HEK293 (cell line): ENCODE results near the gene MBTD1.

ENCODE experiments used
- BCL11B ChIP-seq: fragments of 450-650 bp; formaldehyde crosslinking; IDR thresholded peaks from 2 replicates; pipeline ENCODE4 v1.5.1; 2016; ENCODE audit warnings: low read depth, missing biosample characterization, missing genetic modification characterization
- FEZF1 ChIP-seq: fragments of 450-650 bp; formaldehyde crosslinking; IDR thresholded peaks from 2 replicates; pipeline ENCODE4 v1.5.1; 2016; ENCODE audit warnings: missing biosample characterization, missing genetic modification characterization
- GLI2 ChIP-seq: fragments of 450-650 bp; formaldehyde crosslinking; IDR thresholded peaks from 2 replicates; pipeline ENCODE4; 2017; ENCODE audit warnings: missing biosample characterization, missing genetic modification characterization, low read depth, borderline replicate concordance
- GLI4 ChIP-seq: fragments of 450-650 bp; formaldehyde crosslinking; IDR thresholded peaks from 2 replicates; pipeline ENCODE4 v1.5.1; 2016; ENCODE audit warnings: missing biosample characterization, missing genetic modification characterization
- HOXD13 ChIP-seq: sonication (generic); formaldehyde crosslinking; IDR thresholded peaks from 2 replicates; pipeline ENCODE4 v1.8.0; 2022; ENCODE audit warnings: missing genetic modification reagents, borderline replicate concordance
- INSM2 ChIP-seq: fragments of 450-650 bp; formaldehyde crosslinking; IDR thresholded peaks from 2 replicates; pipeline ENCODE4 v1.5.1; 2016; ENCODE audit warnings: missing biosample characterization, missing genetic modification characterization
- MEIS1 ChIP-seq: sonication (generic); formaldehyde crosslinking; IDR thresholded peaks from 2 replicates; pipeline ENCODE4 v1.8.1; 2022; ENCODE audit warnings: missing genetic modification reagents, mild to moderate bottlenecking, borderline replicate concordance
- OVOL3 ChIP-seq: fragments of 450-650 bp; formaldehyde crosslinking; IDR thresholded peaks from 2 replicates; pipeline ENCODE4 v1.5.1; 2016; ENCODE audit warnings: missing biosample characterization, missing genetic modification characterization
- RBAK ChIP-seq: fragments of 450-650 bp; formaldehyde crosslinking; IDR thresholded peaks from 2 replicates; pipeline ENCODE4 v1.5.1; 2016; ENCODE audit warnings: missing biosample characterization, missing genetic modification characterization
- SP7 ChIP-seq: fragments of 450-650 bp; formaldehyde crosslinking; IDR thresholded peaks from 2 replicates; pipeline ENCODE4 v1.5.1; 2016; ENCODE audit warnings: missing biosample characterization, missing genetic modification characterization
- ZBTB21 ChIP-seq: fragments of 450-650 bp; formaldehyde crosslinking; IDR thresholded peaks from 2 replicates; pipeline ENCODE4 v1.5.1; 2017; ENCODE audit warnings: missing biosample characterization, missing genetic modification characterization
- ZBTB8A ChIP-seq: fragments of 450-650 bp; formaldehyde crosslinking; IDR thresholded peaks from 2 replicates; pipeline ENCODE4 v1.5.1; 2016; ENCODE audit warnings: missing biosample characterization, missing genetic modification characterization
- ZIC2 ChIP-seq: fragments of 450-650 bp; formaldehyde crosslinking; IDR thresholded peaks from 2 replicates; pipeline ENCODE4 v1.5.1; 2016; ENCODE audit warnings: missing biosample characterization, missing genetic modification characterization
- ZNF146 ChIP-seq: fragments of 450-650 bp; formaldehyde crosslinking; IDR thresholded peaks from 2 replicates; pipeline ENCODE4 v1.5.1; 2016; ENCODE audit warnings: missing biosample characterization, missing genetic modification characterization
- ZNF157 ChIP-seq: fragments of 450-650 bp; formaldehyde crosslinking; IDR thresholded peaks from 2 replicates; pipeline ENCODE4 v1.5.1; 2016; ENCODE audit warnings: missing biosample characterization, missing genetic modification characterization
- ZNF174 ChIP-seq: fragments of 450-650 bp; formaldehyde crosslinking; IDR thresholded peaks from 2 replicates; pipeline ENCODE4 v1.5.0; 2017; ENCODE audit warnings: missing biosample characterization, mild to moderate bottlenecking, missing genetic modification characterization
- ZNF2 ChIP-seq: fragments of 450-650 bp; formaldehyde crosslinking; IDR thresholded peaks from 2 replicates; pipeline ENCODE4 v1.5.1; 2016; ENCODE audit warnings: missing biosample characterization, missing genetic modification characterization
- ZNF366 ChIP-seq: fragments of 450-650 bp; formaldehyde crosslinking; conservative IDR thresholded peaks from 2 replicates; pipeline ENCODE4 v1.5.1; 2016; ENCODE audit warnings: missing biosample characterization, missing genetic modification characterization
- ZNF514 ChIP-seq: fragments of 450-650 bp; formaldehyde crosslinking; IDR thresholded peaks from 2 replicates; pipeline ENCODE4 v1.5.1; 2016; ENCODE audit warnings: missing biosample characterization, missing genetic modification characterization
- ZNF76 ChIP-seq: fragments of 450-650 bp; formaldehyde crosslinking; IDR thresholded peaks from 2 replicates; pipeline ENCODE4; 2016; ENCODE audit warnings: low read depth, missing biosample characterization, missing genetic modification characterization, borderline replicate concordance
- ZNF785 ChIP-seq: fragments of 450-650 bp; formaldehyde crosslinking; IDR thresholded peaks from 2 replicates; pipeline ENCODE4 v1.5.1; 2016; ENCODE audit warnings: missing biosample characterization, missing genetic modification characterization
- TF ChIP-seq, protein P1 (sequence below): fragments of 450-650 bp; formaldehyde crosslinking; IDR thresholded peaks from 2 replicates; pipeline ENCODE4 v1.5.1; 2017; ENCODE audit warnings: missing biosample characterization, missing genetic modification characterization
- TF ChIP-seq, protein P2 (sequence below): fragments of 450-650 bp; formaldehyde crosslinking; conservative IDR thresholded peaks from 2 replicates; pipeline ENCODE4 v1.5.1; 2016; ENCODE audit warnings: low read depth, missing biosample characterization, missing genetic modification characterization
- TF ChIP-seq, protein P3 (sequence below): fragments of 450-650 bp; formaldehyde crosslinking; IDR thresholded peaks from 2 replicates; pipeline ENCODE4 v1.5.1; 2017; ENCODE audit warnings: missing biosample characterization, missing genetic modification characterization
- TF ChIP-seq, protein P4 (sequence below): fragments of 450-650 bp; formaldehyde crosslinking; IDR thresholded peaks from 2 replicates; pipeline ENCODE4 v1.5.1; 2016; ENCODE audit warnings: missing biosample characterization, missing genetic modification characterization
- TF ChIP-seq, protein P5 (sequence below): fragments of 450-650 bp; formaldehyde crosslinking; IDR thresholded peaks from 2 replicates; pipeline ENCODE4 v1.5.1; 2016; ENCODE audit warnings: missing biosample characterization, missing genetic modification characterization

MBTD1 gene

GRCh38 chr17:51165680-51166197 lies 94.1 kb downstream of the MBTD1 start (continued):
- TF ChIP-seq, protein P1, sequence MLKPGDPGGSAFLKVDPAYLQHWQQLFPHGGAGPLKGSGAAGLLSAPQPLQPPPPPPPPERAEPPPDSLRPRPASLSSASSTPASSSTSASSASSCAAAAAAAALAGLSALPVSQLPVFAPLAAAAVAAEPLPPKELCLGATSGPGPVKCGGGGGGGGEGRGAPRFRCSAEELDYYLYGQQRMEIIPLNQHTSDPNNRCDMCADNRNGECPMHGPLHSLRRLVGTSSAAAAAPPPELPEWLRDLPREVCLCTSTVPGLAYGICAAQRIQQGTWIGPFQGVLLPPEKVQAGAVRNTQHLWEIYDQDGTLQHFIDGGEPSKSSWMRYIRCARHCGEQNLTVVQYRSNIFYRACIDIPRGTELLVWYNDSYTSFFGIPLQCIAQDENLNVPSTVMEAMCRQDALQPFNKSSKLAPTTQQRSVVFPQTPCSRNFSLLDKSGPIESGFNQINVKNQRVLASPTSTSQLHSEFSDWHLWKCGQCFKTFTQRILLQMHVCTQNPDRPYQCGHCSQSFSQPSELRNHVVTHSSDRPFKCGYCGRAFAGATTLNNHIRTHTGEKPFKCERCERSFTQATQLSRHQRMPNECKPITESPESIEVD (tag by site-specific recombination), result no peak
- TF ChIP-seq BCL11B, result peak; percentile 95
- TF ChIP-seq ZBTB21, result peak; percentile 64; the same call in 1 of the 2 replicates
- peak; percentile 76; the same call in 1 of the 2 replicates for TF ChIP-seq ZBTB8A
- TF ChIP-seq OVOL3 (tag by site-specific recombination), result 0 out of 2 replicates have a peak, but pooled peaks have one; percentile 61
- TF ChIP-seq, protein P2, sequence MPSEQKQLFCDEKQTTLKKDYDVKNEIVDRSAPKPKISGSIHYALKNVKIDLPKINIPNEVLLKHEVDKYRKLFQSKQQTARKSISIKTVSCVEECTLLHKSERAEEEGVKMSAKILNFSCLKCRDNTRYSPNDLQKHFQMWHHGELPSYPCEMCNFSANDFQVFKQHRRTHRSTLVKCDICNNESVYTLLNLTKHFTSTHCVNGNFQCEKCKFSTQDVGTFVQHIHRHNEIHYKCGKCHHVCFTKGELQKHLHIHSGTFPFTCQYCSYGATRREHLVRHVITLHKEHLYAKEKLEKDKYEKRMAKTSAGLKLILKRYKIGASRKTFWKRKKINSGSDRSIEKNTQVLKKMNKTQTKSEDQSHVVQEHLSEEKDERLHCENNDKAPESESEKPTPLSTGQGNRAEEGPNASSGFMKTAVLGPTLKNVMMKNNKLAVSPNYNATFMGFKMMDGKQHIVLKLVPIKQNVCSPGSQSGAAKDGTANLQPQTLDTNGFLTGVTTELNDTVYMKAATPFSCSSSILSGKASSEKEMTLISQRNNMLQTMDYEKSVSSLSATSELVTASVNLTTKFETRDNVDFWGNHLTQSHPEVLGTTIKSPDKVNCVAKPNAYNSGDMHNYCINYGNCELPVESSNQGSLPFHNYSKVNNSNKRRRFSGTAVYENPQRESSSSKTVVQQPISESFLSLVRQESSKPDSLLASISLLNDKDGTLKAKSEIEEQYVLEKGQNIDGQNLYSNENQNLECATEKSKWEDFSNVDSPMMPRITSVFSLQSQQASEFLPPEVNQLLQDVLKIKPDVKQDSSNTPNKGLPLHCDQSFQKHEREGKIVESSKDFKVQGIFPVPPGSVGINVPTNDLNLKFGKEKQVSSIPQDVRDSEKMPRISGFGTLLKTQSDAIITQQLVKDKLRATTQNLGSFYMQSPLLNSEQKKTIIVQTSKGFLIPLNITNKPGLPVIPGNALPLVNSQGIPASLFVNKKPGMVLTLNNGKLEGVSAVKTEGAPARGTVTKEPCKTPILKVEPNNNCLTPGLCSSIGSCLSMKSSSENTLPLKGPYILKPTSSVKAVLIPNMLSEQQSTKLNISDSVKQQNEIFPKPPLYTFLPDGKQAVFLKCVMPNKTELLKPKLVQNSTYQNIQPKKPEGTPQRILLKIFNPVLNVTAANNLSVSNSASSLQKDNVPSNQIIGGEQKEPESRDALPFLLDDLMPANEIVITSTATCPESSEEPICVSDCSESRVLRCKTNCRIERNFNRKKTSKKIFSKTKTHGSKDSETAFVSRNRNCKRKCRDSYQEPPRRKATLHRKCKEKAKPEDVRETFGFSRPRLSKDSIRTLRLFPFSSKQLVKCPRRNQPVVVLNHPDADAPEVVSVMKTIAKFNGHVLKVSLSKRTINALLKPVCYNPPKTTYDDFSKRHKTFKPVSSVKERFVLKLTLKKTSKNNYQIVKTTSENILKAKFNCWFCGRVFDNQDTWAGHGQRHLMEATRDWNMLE (tag by site-specific recombination), result peak; percentile 55
- TF ChIP-seq, protein P3, sequence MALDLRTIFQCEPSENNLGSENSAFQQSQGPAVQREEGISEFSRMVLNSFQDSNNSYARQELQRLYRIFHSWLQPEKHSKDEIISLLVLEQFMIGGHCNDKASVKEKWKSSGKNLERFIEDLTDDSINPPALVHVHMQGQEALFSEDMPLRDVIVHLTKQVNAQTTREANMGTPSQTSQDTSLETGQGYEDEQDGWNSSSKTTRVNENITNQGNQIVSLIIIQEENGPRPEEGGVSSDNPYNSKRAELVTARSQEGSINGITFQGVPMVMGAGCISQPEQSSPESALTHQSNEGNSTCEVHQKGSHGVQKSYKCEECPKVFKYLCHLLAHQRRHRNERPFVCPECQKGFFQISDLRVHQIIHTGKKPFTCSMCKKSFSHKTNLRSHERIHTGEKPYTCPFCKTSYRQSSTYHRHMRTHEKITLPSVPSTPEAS, result peak; percentile 90
- TF ChIP-seq RBAK, result no peak
- no peak for TF ChIP-seq MEIS1
- 0 out of 2 replicates have a peak, but pooled peaks have one; percentile 39 for TF ChIP-seq ZNF785 (tag by site-specific recombination)
- peak; percentile 90; the same call in 1 of the 2 replicates for TF ChIP-seq ZNF2 (tag by site-specific recombination)
- TF ChIP-seq SP7 (tag by site-specific recombination), result peak; percentile 86
- TF ChIP-seq ZNF157 (tag by site-specific recombination), result no peak
- TF ChIP-seq, protein P4, sequence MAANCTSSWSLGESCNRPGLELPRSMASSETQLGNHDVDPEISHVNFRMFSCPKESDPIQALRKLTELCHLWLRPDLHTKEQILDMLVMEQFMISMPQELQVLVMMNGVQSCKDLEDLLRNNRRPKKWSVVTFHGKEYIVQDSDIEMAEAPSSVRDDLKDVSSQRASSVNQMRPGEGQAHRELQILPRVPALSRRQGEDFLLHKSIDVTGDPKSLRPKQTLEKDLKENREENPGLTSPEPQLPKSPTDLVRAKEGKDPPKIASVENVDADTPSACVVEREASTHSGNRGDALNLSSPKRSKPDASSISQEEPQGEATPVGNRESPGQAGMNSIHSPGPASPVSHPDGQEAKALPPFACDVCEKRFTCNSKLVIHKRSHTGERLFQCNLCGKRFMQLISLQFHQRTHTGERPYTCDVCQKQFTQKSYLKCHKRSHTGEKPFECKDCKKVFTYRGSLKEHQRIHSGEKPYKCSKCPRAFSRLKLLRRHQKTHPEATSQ (tag by site-specific recombination), result no peak; the same call in 1 of the 2 replicates
- TF ChIP-seq, protein P5, sequence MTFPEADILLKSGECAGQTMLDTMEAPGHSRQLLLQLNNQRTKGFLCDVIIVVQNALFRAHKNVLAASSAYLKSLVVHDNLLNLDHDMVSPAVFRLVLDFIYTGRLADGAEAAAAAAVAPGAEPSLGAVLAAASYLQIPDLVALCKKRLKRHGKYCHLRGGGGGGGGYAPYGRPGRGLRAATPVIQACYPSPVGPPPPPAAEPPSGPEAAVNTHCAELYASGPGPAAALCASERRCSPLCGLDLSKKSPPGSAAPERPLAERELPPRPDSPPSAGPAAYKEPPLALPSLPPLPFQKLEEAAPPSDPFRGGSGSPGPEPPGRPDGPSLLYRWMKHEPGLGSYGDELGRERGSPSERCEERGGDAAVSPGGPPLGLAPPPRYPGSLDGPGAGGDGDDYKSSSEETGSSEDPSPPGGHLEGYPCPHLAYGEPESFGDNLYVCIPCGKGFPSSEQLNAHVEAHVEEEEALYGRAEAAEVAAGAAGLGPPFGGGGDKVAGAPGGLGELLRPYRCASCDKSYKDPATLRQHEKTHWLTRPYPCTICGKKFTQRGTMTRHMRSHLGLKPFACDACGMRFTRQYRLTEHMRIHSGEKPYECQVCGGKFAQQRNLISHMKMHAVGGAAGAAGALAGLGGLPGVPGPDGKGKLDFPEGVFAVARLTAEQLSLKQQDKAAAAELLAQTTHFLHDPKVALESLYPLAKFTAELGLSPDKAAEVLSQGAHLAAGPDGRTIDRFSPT (tag by site-specific recombination), result peak; percentile 32; the same call in 1 of the 2 replicates
- TF ChIP-seq ZNF174 (tag by site-specific recombination), result no peak
- no peak; the same call in 1 of the 2 replicates for TF ChIP-seq ZNF146 (tag by site-specific recombination)
- 0 out of 2 replicates have a peak, but pooled peaks have one; percentile 25 for TF ChIP-seq FEZF1 (tag by site-specific recombination)
- peak; percentile 60 for TF ChIP-seq ZNF76 (tag by site-specific recombination)
- no peak; the same call in 1 of the 2 replicates for TF ChIP-seq GLI2 (tag by site-specific recombination)
- TF ChIP-seq ZNF366 (tag by site-specific recombination), result peak; percentile 52; the same call in 1 of the 2 replicates
- TF ChIP-seq GLI4 (tag by site-specific recombination), result peak; percentile 82
- TF ChIP-seq ZIC2 (tag by site-specific recombination), result peak; percentile 6; the same call in 1 of the 2 replicates
- 0 out of 2 replicates have a peak, but pooled peaks have one; percentile 36 for TF ChIP-seq INSM2
- no peak for TF ChIP-seq ZNF514 (tag by site-specific recombination)
- no peak for TF ChIP-seq HOXD13 (CRISPR knock-in tag)
